ENCODE measurements around the gene SSC4D.
"Not testable (repeated sequence)": the region's sequence is repeated elsewhere in the genome, so short reads cannot be mapped to it uniquely, and the experiment has no call there.

The SSC4D gene

DNA sequence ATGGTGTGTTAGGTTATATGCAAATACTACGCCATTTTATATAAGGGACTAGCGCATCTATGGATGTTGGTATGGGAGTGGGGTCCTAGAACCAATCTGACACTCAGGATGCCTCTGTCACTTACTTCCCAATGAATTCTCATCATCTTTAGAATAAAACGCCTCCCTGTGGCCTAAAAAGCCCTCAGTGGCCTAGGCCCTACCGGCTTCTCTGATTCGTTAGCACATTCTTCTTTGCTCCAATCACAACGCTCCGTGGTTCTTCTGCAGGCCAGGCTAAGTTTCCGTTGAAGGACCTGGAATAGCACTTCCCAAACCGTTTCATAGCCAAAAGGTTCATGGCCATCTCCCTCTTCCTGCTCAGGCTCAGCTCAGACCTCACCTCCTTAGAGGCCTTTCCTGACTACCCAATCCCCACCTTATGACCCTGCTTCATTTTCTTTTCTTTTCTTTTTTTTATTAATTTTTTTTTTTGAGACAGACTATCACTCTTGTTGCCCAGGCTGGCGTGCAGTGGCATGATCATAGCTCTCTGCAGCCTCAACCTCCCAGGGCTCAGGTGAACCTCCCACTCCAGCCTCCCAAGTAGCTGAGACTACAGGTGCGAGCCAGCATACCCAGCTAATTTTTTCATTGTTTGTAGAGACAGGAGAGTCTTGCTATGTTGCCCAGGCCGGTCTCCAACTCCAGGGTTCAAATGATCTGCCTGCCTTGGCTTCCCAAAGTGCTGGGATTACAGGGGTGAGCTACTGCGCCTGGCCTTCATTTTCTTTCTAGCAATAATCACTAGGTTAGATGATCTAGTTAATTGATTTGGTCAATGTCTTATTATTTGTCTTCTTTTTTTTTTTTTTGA lies 26.2 kb downstream of the SSC4D start:
- no peak for DNase-seq

DNA sequence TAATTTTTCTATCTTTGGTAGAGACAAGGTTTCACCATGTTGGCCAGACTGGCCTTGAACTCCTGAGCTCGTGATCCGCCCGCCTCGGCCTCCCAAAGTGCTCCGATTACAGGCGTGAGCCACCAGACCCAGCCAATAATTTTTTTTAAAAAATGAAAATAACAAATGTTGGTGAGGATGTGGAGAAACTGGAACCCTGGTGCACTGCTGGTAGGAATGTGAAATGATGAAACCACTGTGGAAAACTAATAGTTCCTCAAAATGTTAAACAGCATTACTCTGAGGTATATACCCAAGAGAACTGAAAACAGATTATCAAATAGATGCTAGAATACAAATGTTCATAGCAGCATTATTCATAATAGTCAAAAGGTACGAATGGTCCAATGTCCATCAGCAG lies 27.7 kb downstream of the SSC4D start:
- no peak for DNase-seq

DNA sequence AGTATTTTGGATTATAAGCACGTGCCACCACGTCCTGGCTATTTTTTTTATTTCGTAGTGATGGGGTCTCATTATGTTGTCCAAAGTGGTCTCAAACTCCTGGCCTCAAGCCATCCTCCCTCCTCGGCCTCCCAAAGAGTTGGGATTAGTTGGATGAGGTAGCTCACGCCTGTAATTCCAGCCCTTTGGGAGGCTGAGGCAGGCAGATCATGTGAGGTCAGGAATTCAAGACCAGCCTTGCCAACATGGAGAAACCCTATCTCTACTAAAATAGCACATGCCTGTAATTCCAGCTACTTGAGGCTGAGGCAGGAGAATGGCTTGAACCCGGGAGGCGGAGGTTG lies 28.9 kb downstream of the SSC4D start:
- DNase-seq: no peak

DNA sequence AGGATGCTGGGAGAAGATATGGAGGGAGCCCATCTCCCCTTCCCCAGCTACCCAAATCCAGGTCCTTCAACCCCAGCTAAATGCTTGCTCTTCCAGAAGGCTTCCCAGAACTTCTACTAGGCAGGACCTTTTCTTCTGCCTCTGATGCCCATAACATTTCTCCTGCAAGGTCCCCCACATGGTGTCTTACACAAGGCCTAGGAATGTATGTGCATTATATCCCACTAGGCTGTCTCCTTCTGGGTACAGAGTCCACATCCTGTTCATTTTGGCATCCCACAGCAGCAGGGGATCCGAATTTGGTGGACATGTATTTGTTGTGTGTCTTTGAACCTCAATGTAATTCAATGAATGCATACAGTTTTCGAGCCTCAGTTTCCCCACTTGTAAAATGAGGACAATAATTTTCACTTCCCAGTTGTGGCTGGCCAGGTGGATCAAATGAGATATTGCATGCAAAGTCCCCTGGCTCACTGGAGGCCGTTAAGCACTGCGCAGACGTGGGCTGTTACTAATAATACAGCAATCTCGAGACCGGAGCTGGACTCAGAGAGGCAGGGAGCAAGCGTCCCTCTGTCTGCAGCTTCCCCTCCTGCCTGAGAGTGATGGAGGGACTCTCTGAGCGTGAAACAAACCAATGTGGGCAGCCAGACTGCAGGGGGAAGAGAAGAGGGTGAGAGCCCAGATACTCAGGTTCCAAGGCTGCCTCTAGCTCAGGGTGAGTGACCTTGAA lies 32.1 kb downstream of the SSC4D start:
- DNase-seq: no peak

DNA sequence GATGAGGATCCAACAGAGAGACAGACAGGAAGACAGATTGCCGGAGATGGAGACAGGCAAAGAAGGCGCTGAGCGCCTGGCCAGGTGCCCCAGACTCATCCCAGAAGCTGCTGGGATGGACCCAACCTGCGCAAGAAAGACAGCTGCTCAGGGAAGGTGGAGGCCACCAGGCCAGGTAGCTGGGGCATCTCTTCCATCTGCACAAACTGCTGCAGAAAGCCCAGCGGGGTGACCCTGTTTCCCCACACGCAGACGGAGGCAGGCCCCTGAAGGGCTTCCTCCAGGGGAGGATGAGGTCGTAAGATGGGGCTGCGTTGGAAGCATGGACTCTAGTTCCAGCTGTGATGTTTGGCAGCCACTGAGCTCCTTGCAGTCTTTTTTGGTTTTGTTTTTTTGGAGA lies 34.2 kb downstream of the SSC4D start:
- DNase-seq: no peak

DNA sequence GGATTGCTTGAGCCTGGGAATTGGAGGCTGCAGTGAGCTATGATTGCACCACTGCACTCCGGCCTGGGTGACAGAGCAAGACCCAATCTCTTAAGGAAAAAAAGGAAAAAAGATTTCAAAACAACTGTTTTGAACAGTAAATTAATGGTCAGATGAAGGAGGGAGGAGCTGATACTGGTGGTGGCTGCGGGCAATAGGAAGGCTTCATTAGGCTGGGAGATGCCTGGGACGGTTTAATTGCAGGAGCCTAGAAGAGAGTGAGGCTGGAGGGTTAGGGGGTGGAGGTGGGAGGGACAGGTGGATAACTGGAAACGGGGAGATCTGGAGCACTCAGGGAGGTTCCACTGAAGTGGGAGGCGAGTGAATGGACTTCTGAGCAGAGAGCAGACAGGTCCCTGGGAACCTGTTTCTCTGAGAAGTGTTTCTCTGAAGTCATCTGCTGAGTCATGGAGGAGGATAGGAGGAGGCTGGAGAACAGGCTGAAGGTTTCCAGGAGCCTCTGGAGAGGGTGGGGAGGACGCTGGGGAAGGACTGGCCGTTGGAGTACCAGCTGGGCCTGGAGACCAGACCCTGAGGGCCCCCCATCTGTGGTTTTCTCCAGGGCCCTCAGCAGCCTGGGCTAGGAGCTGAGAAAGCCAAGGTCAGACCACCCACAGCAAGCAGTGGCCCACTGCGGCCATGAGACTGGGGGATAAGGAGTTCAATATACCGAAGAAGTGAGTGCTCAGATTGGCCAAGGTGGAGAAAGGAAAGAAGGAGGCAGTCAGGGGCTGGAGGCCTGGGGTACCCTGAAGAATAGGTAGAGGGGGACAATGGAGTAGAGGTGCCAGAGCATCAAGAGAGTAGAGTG lies 36.3 kb downstream of the SSC4D start:
- no peak for DNase-seq

DNA sequence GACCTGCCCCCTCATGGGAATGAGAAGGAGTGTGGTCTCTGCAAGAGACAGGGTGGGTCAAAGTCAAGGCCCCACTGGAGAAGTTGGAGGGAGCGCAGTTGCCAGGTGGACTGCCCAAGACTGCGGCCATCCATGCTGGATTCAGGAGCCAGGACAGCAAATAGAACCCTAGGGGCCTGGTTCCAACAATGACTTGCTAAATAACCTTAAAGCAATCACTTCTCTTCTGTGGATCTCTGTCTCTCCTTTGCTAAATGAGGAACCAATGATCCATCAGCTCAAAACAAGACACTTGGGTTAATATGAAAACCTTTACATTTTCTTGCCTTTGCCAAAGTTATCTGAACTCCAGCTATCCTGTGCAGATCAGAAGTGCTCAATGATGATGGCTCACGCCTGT lies 38.1 kb downstream of the SSC4D start:
- DNase-seq: no peak

DNA sequence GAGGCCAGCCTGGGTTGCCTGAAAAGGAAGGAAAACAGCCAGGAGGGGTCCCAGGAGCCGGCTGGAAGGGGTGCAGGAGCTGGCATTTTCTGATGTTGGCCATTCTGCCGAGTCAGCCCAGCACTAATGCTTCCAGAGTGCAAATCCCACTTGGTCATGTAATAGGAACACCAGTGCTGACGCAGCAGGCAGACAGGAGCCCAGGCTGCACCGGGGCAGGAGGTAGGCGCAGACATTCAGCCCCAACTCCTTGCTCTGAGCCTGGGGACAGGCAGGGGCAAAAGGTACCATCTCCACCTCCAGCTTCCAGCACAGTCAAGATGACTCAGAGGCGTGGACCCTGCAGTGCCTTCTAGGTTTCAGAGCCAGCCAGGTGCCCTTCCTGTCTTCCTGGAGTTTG lies 40.5 kb downstream of the SSC4D start:
- no peak for DNase-seq

DNA sequence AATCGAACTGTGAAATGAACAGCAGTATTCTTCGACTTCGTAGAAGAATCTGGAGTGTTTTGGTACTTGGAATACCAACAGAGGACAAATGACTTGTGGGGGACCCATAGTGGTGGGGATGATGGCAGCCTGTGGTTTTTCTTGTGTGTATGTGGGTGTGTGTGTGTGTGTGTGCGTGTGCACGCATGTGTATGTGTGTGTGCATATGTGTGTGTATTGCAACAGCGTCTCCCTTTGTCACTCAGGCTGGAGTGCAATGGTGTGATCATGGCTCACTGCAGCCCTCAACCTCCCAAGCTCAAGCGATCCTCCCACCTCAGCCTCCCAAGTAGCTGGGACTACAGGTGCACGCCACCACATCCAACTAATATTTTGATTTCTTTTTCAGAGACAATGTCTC lies 41.3 kb downstream of the SSC4D start:
- no peak for DNase-seq

DNA sequence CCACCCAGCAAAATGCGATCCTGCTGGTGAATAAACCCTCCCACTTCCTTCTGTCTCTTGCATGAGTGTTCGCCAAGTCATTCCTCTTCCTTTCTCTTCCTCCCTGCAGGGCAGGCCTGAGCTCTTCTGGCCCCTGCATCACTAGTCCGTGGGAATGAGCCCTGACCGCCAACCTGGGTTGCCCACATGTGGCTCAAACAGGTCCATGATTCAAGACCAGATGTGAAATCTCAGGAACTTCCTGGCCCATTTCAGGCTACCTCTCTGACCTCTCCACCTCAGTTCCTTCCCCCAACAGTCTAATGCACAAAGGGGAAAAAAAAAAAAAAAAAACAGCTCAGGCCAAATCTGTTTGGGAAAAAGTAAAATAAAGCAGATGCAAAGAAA lies 45.3 kb downstream of the SSC4D start:
- DNase-seq: no peak

DNA sequence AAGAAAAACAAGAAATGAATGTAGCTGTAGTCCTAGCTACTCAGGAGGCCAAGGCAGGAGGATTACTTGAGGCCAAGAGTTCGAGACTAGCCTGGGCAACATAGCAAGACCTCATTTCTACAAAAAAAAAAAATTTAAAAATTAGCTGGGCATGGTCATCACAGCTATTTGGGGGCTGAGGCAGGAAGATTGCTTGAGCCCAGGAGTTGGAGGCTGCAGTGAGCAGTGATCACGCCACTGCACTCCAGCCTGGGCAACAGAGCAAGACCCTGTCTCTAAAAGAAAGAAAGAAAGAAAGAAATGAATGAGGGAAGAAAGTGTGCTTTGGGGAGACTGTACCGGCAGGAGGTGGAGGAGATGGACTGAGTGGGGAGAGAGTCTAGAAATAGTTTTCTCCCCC lies 45.7 kb downstream of the SSC4D start:
- not testable (repeated sequence) for DNase-seq

DNA sequence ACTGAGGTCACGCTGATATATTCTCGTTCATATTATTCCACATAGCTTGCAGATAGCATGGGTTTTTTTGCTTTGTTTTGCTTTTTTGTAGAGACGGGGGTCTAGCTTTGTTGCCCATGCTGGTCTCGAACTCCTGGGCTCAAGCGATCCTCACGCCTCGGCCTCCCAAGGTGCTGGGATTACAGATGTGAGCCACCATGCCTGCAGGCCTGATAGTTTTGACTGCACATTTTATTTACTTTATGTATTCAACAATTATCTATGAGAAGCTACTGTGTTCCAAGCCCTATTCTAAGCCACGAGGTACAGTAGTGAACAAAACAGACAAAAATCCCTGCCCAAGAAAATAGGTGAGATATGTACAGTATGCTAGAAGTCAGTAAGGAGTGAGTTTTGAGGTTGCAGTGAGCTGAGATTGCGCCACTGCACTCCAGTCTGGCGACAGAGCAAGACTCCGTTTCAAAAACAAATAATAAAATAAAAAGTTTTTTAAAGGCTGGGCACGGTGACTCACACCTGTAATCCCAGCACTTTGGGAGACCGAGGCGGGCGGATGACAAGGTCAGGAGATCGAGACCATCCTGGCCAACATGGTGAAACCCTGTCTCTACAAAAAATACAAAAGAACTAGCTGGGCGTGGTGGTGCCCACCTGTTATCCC lies 49.4 kb downstream of the SSC4D start:
- DNase-seq: no peak

DNA sequence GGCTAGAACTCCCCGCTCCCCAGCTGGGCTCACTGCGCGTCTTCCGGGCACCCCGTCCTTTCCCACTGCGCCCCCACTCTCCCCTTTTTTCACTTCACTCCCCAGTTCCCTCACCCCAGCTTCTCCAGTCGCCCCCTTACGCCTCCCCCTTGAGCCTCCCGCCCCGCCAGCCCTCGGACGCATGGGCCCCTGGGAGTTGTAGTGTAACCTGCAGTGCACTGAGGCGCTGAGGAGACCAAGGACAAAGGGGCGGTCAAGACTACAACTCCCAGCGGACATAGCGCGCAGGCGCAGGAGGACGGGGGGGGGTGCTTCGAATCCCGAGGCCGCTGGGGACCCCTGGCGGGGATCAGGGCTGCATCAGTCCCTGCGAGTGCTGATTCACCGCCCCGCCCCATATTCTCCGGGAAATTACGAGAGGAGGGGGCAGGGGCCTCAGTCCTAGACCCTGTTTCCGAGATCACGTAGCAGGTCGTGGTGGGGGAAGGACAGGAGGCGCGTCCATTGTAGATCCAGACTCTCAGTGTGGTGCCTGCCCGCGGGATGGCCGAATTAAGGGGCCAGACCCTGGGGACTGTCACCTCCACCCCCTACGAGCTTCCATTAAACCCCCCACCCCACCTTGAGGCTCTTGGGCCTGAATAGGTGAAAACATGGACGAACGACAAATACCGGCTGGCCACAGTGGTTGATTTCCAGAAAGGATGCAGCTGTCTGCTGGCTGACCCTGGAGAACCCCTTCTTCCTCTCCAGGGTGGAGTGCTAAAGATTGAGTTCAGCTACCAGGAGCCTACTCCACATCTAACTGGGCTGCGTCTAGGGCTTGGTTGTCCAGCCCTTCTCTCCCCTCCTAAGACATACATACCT lies 50.2 kb downstream of the SSC4D start:
- DNase-seq: peak; percentile 87

DNA sequence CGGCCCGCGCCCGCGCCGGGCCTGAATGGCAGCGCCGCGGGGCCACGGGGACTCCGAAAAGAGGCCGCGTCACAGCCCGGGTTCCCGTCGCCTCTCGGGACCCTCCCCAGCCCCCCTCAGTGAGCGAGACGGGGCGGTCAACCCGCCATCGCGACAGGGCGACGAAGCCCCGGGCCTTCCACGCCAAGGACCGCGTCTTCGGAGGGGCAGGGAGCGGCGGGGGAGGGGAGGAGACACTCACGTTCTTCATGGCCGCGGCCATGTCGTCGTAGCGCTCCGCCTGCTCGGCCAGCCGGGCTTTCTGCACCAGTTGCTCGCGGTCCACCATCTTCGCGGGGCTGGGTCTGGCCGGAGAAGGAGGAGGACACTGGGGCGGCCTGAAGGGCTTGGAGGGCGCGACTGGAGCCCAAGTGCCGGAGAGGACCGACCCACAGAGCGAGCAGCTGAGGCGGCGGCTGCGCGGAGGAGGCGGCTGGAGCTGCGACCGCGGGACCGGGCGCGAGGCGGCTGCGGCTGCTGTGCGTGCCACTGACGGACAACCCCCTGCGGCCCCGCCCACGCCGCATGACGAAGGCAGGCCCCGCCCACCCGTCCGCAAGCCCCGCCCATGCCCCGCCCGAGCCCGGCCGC lies 50.9 kb downstream of the SSC4D start, which contains the start of gene YWHAG:
TSS of gene YWHAG (minus strand) at position 511 of the 630 bp plus-strand sequence. CDS start at position 328, 183 bp downstream.
- peak; percentile 89 for DNase-seq

DNA sequence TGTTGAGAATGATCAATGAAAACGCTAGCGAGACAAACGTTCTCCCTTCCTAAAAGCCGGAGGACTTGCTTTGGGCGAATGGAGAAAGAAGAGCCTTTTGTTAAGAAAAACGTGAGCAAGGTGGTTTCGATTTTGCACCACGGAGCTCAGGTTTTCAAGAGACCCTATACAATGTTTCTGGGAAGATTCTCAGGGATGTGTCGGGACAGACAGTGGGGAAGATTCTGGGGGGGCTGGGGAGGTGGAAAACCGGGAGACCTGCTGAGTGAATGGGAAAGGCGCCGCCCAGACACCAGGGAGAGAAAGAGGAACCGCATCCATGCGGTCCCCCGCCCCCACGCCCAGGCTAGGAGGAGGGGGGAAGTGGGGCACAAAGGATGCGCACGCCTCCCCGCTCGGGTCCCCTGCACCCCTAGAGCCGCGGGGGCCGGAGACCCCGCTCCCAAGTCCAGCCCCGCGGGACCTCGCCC lies 51.5 kb downstream of the SSC4D start:
- peak; percentile 32 for DNase-seq

DNA sequence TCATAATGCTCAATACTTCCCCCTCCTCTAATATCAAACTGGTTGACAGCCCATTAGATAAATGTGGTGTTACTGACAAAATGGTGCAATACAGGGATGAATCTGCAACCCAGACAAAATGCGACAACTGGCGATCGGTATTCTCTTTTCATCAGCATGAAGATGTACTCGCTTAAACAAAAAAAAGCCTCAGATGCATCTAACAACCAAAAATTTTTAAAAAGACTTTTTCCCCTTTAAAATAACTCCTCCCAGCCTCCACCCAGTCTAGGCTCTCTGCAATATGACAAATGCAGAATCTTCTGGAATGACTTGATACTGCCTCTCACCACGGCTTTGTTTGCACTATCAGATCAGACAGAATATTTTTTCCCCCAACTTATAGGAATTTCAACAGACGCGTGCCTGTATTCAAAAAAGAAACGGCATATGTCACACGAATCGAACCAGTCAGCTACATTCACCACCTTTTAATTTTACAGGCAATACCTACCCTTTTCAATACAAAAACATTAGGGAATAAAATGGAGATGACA lies 52.0 kb downstream of the SSC4D start:
- no peak for DNase-seq

DNA sequence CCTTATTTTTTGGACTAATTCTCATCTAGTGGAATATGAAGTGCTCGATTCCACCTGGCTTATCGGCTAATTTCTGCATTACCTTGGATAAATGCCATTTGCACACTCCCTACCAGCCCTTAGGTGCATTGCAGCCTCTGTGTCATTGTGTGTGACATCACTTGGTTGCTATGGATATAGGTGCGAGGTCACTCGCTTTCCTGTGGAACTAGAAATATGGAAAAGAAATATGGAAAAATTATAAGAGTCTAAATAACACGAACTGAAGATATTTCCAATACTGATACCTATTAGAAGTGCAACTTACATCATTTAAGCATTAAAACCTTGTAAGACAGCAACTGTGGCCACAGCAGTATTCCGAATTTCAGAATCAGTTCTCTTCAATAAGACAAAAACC lies 52.7 kb downstream of the SSC4D start:
- DNase-seq: no peak

DNA sequence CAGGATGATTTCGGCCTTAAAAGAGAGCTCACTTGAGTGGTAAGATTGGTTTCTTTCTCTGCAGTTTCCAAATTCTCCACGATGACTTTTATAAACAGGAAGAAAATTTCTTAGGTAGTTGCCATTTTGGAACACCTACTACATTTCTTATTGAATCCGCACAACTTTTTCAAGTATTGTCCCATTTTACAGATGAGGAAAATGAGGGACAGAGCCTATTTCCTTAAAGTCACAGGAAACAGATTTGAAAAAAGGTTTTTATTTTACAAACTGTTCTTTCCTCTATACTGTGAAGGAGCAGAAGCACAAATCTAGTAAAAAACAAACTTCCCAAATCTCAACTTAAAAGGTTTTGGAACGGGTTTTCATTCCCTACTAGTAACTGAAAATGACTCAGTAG lies 53.4 kb downstream of the SSC4D start:
- no peak for DNase-seq

DNA sequence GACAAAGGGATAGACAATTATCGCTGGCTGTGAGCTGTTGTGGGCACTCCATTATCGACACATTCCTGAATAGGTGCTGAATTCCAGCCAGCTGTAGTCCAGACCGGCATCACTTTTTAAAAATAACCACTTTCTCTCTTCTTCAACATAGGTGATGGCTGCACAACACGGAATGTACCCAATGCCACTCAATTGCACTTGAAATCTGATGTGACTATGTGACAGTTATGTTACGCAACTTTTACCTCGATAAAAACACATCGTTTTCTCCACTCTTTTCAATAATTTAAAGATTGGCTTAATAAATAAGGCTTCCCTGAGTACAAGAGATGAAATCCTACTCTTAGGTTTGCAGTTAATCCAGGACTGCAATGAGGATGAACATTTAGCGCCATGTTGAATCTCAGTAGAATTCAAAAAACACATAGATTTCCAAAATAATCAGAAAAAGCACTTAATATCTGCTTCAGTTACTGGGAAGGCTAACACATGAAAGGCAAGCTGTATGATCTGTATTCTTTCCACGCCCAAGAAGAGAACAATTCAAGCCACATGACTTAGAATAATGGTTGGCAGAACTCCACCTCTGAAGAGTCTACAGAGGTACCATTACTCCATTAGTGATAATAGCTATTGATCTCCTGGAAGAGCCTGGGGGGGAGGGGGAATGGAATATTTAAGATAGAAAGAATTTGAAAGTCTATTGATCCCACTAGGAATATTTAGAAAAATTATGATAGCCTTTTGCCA lies 54.3 kb downstream of the SSC4D start:
- no peak for DNase-seq

DNA sequence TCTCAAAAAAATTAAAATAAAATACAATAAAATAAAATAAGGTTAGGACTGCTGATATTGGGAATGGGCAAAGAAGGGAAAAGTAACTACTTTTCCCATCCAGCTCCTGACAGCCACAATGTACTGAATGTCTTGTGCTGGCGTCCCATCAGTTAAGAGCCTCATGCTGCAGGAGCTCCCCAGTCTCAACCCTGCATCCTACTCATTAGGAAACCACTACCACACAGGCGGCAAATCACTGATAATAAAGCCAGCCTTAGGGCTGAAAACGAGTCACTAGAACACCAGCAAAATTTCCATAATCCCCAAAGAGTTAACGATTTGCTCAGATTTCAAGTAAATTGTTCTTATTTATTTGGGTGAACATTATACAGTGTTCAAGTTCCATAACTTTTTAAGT lies 55.0 kb downstream of the SSC4D start:
- no peak for DNase-seq

Data from T-helper 9 cell (primary cell).